GM12873 (cell line): ENCODE results near the gene LCE7A.

Experiments
- TF ChIP-seq, protein P1 (sequence below): IDR thresholded peaks from 2 replicates; pipeline ENCODE4 v1.5.1; 2012; ENCODE audit warnings: low read depth, mild to moderate bottlenecking, moderate library complexity, low read length, control low read depth; ENCODE audit not compliant: insufficient read depth; ENCODE audit errors: missing control alignments

LCE7A gene

DNA sequence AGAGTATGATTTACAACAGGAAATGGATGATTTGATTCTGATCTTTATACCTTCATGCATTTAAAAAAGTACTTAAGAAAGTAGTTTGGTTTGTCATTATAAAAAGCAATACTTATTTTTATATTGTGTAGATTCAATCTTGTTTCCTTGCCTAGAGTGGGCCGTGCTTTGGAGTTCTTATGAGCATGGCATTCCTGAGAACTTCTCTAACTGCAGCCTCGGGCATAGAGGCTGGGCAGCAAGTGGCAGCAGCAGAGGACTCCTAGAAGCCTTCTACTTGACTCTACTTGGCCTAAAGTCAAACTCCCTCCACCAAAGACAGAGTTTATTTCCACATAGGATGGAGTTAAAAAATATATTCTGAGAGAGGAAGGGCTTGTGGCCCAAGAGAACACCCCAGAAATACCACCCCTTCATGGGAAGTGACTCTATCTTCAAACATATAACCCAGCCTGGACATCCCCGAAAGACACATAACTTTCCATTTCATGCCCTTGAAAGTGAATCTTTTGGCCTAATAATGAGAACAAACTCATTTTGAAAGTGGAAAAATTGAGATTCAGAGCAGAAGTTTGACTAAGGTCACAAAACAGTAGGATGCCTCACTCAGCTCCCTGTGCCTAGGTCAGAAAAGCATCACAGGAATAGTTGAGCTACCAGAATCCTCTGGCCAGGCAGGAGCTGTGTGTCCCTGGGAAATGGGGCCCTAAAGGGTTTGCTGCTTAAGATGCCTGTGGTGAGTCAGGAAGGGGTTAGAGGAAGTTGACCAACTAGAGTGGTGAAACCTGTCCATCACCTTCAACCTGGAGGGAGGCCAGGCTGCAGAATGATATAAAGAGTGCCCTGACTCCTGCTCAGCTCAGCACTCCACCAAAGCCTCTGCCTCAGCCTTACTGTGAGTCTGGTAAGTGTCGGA is 48.1 kb downstream of the LCE7A start, which contains the start of gene IVL:
TSS of gene IVL (plus strand) at position 861 of the 916 bp plus-strand sequence. CDS start 1,252 bp downstream, outside the sequence.
- TF ChIP-seq, protein P1, sequence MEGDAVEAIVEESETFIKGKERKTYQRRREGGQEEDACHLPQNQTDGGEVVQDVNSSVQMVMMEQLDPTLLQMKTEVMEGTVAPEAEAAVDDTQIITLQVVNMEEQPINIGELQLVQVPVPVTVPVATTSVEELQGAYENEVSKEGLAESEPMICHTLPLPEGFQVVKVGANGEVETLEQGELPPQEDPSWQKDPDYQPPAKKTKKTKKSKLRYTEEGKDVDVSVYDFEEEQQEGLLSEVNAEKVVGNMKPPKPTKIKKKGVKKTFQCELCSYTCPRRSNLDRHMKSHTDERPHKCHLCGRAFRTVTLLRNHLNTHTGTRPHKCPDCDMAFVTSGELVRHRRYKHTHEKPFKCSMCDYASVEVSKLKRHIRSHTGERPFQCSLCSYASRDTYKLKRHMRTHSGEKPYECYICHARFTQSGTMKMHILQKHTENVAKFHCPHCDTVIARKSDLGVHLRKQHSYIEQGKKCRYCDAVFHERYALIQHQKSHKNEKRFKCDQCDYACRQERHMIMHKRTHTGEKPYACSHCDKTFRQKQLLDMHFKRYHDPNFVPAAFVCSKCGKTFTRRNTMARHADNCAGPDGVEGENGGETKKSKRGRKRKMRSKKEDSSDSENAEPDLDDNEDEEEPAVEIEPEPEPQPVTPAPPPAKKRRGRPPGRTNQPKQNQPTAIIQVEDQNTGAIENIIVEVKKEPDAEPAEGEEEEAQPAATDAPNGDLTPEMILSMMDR, result no peak

DNA sequence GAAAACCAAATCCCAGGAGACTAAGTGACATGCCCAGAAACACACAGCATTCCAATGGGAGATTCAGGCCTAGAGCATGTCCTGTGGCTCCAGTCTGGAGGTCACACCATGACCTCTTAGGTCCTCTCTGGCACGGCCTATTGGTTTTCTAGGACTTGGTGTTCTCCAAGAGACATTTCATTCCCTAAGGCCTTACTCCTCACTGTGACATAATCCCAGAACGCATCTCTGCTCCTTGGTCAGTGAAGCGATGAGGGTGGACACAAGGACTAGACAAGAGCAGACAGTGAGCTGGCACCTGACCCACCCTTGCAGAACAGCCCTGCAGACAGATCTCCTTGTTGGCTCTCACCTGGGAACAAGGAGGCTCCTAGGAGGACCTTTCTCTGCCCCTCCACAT is 49.4 kb downstream of the LCE7A start:
- TF ChIP-seq, protein P1, result no peak
